GM21390 (cell line): ENCODE data around the gene CASKIN2.
"Not testable (repeated sequence)": the region's sequence is repeated elsewhere in the genome, so short reads cannot be mapped to it uniquely, and the experiment has no call there.

Source experiments
- ATAC-seq: cut with Tn5 transposase; IDR thresholded peaks from one replicate; pipeline ENCODE4 v1.9.1; 2021; ENCODE audit not compliant: unreplicated experiment

CASKIN2 gene

GRCh38 chr17:75521290-75521689 lies 6.0 kb upstream of the CASKIN2 start:
- no peak for ATAC-seq

GRCh38 chr17:75520413-75520812 lies 5.1 kb upstream of the CASKIN2 start:
- ATAC-seq: not testable (repeated sequence)

GRCh38 chr17:75518983-75519537 lies 3.7 kb upstream of the CASKIN2 start:
- ATAC-seq: no peak

- ATAC-seq: no peak
These were observed 2.9 kb upstream of the CASKIN2 start for GRCh38 chr17:75518201-75518600.

GRCh38 chr17:75517297-75517865 lies 2.0 kb upstream of the CASKIN2 start:
- no peak for ATAC-seq

- ATAC-seq: peak; percentile 29
These were observed 1.4 kb upstream of the CASKIN2 start for GRCh38 chr17:75516619-75517296.

GRCh38 chr17:75516255-75516618 lies 900 bp upstream of the CASKIN2 start, which contains the start of gene TSEN54:
Gene TSEN54, plus strand, starts transcription at chr17:75516528. Its CDS starts 33 bp downstream, at chr17:75516561.
- peak; percentile 61 for ATAC-seq

GRCh38 chr17:75514919-75515495 lies 330 bp downstream of the CASKIN2 start:
- no peak for ATAC-seq

- ATAC-seq: no peak
These were observed 928 bp downstream of the CASKIN2 start for GRCh38 chr17:75514299-75514918.

- ATAC-seq: no peak
These were observed 1.7 kb downstream of the CASKIN2 start for GRCh38 chr17:75513641-75514000.

GRCh38 chr17:75512926-75513640 lies 2.3 kb downstream of the CASKIN2 start:
- ATAC-seq: no peak

- ATAC-seq: no peak
These were observed 3.4 kb downstream of the CASKIN2 start for GRCh38 chr17:75511610-75512575.

GRCh38 chr17:75511270-75511609 lies 4.1 kb downstream of the CASKIN2 start:
- no peak for ATAC-seq

- no peak for ATAC-seq
These were observed 5.6 kb downstream of the CASKIN2 start for GRCh38 chr17:75509528-75510258.

- no peak for ATAC-seq
These were observed 6.4 kb downstream of the CASKIN2 start for GRCh38 chr17:75508931-75509361.

GRCh38 chr17:75507733-75508719 lies 7.3 kb downstream of the CASKIN2 start:
- ATAC-seq: no peak

- no peak for ATAC-seq
These were observed 8.4 kb downstream of the CASKIN2 start for GRCh38 chr17:75506888-75507287.

- ATAC-seq: no peak
These were observed 9.2 kb downstream of the CASKIN2 start for GRCh38 chr17:75506134-75506533.
